NCI-H524 treated with DMSO at 0.1 percent for 48 hours (cell line): Measurements from ENCODE around the gene C4A.
"Not testable (repeated sequence)": the region's sequence is repeated elsewhere in the genome, so short reads cannot be mapped to it uniquely, and the experiment has no call there.

Source experiments
- DNase-seq: peaks from one replicate; lab custom pipeline; 2025; lab: John Stamatoyannopoulos, UW

The C4A gene

DNA sequence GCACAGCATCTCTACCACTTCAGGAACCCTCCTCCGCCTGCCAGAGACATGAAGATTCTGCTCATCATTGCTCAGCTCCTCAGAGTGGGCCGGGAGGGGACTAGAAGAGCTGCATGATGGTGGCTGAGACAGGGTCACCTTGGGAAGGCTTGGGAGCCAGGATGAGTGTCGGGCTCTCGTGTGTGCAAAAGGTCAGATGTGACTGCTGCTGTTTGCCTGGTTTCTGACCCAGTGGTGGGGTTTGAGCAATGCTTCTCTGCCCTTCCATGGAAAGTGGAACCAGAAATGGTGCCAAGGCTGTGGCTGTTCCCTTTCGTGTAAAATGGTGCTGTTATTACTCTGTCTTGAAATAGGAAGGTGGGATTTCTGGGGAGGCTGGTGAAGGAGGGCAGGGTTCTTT, 859 bp upstream of the C4A start:
- not testable (repeated sequence) for DNase-seq

GRCh38 chr6:31989363-31989762, 7.5 kb downstream of the C4A start:
- DNase-seq = not testable (repeated sequence)

DNA sequence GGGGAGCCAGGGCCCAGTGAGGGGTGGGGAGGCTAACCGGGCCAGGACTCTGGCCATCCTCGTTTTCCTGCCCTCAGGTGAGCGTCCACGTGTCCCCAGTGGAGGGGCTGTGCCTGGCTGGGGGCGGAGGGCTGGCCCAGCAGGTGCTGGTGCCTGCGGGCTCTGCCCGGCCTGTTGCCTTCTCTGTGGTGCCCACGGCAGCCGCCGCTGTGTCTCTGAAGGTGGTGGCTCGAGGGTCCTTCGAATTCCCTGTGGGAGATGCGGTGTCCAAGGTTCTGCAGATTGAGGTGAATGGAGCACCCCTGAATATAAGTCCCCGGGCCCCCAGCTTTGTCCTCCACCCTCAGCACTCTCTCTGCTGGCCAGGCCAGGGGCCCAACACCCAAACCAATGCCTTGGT, 12.6 kb downstream of the C4A start:
- not testable (repeated sequence) for DNase-seq

- not testable (repeated sequence) for DNase-seq
Observed at GRCh38 chr6:31996385-31996784, 14.5 kb downstream of the C4A start.

GRCh38 chr6:32002546-32003268, 20.9 kb downstream of the C4A start:
- DNase-seq = not testable (repeated sequence)

- DNase-seq = not testable (repeated sequence)
Observed at GRCh38 chr6:32003301-32003700, 21.4 kb downstream of the C4A start.

- DNase-seq = not testable (repeated sequence)
Observed at GRCh38 chr6:32004393-32004792, 22.5 kb downstream of the C4A start.

DNA sequence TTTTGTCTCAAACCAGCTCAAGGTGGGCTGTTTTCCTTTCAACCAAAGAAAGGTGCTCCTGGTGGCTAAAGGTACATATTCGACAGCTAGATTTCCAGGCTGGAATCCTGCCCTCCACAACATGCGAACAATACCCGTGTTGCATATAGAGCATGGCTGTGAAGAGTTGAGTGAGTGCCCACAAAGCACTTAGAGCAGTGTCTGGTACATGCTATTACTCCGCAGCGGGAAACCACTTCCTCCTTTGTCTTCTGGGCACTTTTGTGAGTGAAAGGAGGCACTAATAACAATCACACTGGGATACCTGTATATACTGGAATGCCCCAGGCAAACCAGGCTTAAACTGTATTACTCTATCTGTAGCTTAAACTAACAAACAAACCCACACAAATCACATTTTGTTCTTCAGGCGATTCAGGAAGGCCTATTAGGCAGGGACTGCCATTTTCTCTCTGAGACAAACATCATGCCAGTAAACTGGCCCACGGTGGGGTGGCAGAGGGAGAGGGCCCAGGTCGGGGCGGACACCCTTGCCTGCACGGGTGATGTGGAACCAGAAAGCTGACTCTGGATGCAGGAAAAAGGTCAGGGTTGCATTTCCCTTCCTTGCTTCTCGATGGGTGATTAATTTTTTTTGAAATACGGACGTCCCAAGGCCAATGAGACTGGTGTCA, 23.1 kb downstream of the C4A start:
- not testable (repeated sequence) for DNase-seq

DNA sequence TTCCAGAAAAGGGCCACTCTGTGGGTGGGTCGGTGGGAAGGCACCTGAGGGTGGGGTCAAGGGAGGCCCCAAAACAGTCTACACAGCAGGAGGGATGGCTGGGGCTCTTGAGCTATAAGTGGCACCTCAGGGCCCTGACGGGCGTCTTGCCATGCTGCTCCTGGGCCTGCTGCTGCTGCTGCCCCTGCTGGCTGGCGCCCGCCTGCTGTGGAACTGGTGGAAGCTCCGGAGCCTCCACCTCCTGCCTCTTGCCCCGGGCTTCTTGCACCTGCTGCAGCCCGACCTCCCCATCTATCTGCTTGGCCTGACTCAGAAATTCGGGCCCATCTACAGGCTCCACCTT, 23.7 kb downstream of the C4A start:
- not testable (repeated sequence) for DNase-seq

GRCh38 chr6:32005991-32006529, 24.2 kb downstream of the C4A start:
- not testable (repeated sequence) for DNase-seq

DNA sequence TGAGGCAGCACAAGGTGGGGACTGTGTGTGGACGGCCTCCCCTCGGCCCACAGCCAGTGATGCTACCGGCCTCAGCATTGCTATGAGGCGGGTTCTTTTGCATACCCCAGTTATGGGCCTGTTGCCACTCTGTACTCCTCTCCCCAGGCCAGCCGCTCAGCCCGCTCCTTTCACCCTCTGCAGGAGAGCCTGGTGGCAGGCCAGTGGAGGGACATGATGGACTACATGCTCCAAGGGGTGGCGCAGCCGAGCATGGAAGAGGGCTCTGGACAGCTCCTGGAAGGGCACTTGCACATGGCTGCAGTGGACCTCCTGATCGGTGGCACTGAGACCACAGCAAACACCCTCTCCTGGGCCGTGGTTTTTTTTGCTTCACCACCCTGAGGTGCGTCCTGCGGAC, 25.2 kb downstream of the C4A start:
- not testable (repeated sequence) for DNase-seq

- DNase-seq = not testable (repeated sequence)
Observed at GRCh38 chr6:32008037-32008436, 26.2 kb downstream of the C4A start.

- DNase-seq = peak; percentile 24
Observed at GRCh38 chr6:32008616-32009015, 26.8 kb downstream of the C4A start.

DNA sequence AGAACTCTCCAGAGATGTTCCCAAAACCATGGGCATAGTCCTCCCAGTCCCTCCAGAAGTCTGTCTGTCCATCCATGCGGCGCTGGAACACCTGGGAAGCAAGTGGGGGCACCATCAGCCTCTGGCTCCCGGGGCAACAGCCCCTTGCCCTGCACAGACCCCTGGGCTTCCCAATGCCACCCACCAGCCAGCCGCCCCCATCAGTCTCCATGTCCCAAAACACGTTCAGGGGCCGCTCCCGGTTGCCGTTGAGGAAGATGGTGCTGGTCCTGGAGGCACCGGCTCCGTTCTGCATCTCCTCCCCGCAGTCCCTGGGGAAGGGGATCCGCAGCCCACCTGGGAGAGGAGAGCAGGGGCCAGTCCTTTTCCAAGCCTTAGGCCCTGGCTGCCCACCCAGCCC, 27.7 kb downstream of the C4A start:
- DNase-seq = not testable (repeated sequence)

DNA sequence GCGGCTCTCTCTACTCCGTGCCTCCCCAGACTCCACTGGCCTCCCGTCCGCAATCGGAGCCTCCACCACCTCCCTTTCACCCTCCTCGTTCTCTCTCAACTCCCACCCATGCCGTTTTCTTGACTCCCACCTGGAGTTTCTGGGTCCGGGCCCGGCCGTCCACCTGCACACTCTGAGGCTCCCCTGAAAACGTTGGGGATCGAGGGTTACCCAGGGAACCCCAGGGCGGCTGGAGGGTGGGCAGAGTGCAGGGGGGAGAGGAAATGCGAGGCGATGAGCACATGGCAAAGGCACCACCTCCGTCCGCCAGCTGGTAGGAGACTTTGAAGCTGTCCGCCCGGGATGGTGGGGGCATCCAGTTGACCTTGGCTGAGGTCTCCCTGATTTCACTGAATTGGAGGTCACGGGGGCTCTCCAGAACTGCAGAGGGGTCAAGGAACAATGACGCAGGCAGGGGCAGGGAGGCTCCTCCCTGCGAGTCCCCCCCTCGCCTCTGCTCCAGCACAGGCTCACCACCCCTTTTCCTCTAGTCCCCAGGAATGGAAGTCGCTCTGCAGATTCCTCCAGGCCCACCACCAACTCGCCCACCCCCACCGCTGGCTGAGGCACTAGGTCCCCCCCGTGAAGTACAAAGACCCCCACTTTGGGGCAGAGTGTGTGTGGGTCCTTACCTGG, 29.1 kb downstream of the C4A start:
- DNase-seq = not testable (repeated sequence)

GRCh38 chr6:32012941-32013617, 31.2 kb downstream of the C4A start:
- DNase-seq = not testable (repeated sequence)

- DNase-seq = not testable (repeated sequence)
Observed at GRCh38 chr6:32013738-32014137, 31.9 kb downstream of the C4A start.

- DNase-seq = not testable (repeated sequence)
Observed at GRCh38 chr6:32014547-32014946, 32.7 kb downstream of the C4A start, which contains the start of gene C4B. Gene C4B, plus strand, starts transcription at chr6:32014795. Its CDS starts 51 bp downstream, at chr6:32014846.

- DNase-seq = not testable (repeated sequence)
Observed at GRCh38 chr6:32022100-32022499, 40.2 kb downstream of the C4A start.

- DNase-seq = not testable (repeated sequence)
Observed at GRCh38 chr6:32028631-32029030, 46.8 kb downstream of the C4A start.

GRCh38 chr6:32029553-32029952, 47.7 kb downstream of the C4A start:
- DNase-seq = not testable (repeated sequence)
